ENCODE results near the gene TCP11L2.

TCP11L2 gene

GRCh38 chr12:106329231-106329982, 26.9 kb downstream of the TCP11L2 start:
- Mint-ChIP-seq H3K4me1 (ENCODE audit: low read depth) (peaks cover 20% of the 10 kb centered on the region), H3K9me3 (no peaks in the 10 kb centered on the region), H3K27ac (no peak overlapping the region)

GRCh38 chr12:106331599-106331998, 29.1 kb downstream of the TCP11L2 start:
- Mint-ChIP-seq H3K4me3 (no peak overlapping the region), H3K27me3 (no peaks in the 10 kb centered on the region), H3K27ac (no peak overlapping the region), H3K9me3 (no peaks in the 10 kb centered on the region), H3K36me3 (ENCODE audit: low read depth) (peaks cover 44% of the 10 kb centered on the region), H3K4me1 (ENCODE audit: low read depth) (peaks cover 34% of the 10 kb centered on the region)
- intact Hi-C loops (cut with micrococcal nuclease), result no loop called here

More at GRCh38 chr12:106329231-106329982, 26.9 kb downstream of the TCP11L2 start:
- Mint-ChIP-seq H3K4me3 (no peak overlapping the region), H3K36me3 (ENCODE audit: low read depth) (peaks cover 59% of the 10 kb centered on the region), H3K27me3 (no peaks in the 10 kb centered on the region)
- intact Hi-C loops (cut with micrococcal nuclease), result no loop called here

GRCh38 chr12:106332536-106332935, 30.0 kb downstream of the TCP11L2 start:
- H3K27ac Mint-ChIP-seq, result no peak overlapping the region

GRCh38 chr12:106333010-106333409, 30.5 kb downstream of the TCP11L2 start:
- Mint-ChIP-seq H3K36me3 (ENCODE audit: low read depth) (peaks cover 39% of the 10 kb centered on the region), H3K27ac (no peak overlapping the region), H3K4me1 (ENCODE audit: low read depth) (peaks cover 38% of the 10 kb centered on the region), H3K4me3 (no peak overlapping the region), H3K9me3 (no peaks in the 10 kb centered on the region), H3K27me3 (no peaks in the 10 kb centered on the region)
- intact Hi-C loops (cut with micrococcal nuclease), result no loop called here

More at GRCh38 chr12:106332536-106332935, 30.0 kb downstream of the TCP11L2 start:
- intact Hi-C loops (cut with micrococcal nuclease), result no loop called here
- Mint-ChIP-seq H3K4me3 (no peak overlapping the region), H3K27me3 (no peaks in the 10 kb centered on the region), H3K36me3 (ENCODE audit: low read depth) (peaks cover 37% of the 10 kb centered on the region), H3K9me3 (no peaks in the 10 kb centered on the region), H3K4me1 (ENCODE audit: low read depth) (peaks cover 38% of the 10 kb centered on the region)

GRCh38 chr12:106333756-106334155, 31.2 kb downstream of the TCP11L2 start:
- Mint-ChIP-seq H3K36me3 (ENCODE audit: low read depth) (peaks cover 37% of the 10 kb centered on the region), H3K27me3 (no peaks in the 10 kb centered on the region), H3K4me1 (ENCODE audit: low read depth) (peaks cover 32% of the 10 kb centered on the region), H3K4me3 (no peak overlapping the region), H3K9me3 (no peaks in the 10 kb centered on the region), H3K27ac (no peak overlapping the region)
- intact Hi-C loops (cut with micrococcal nuclease), result no loop called here

GRCh38 chr12:106341086-106341877, 38.7 kb downstream of the TCP11L2 start:
- Mint-ChIP-seq H3K4me1 (ENCODE audit: low read depth) (peaks cover 6% of the 10 kb centered on the region), H3K27ac (no peak overlapping the region), H3K36me3 (ENCODE audit: low read depth) (peaks cover 48% of the 10 kb centered on the region), H3K27me3 (no peaks in the 10 kb centered on the region), H3K9me3 (no peaks in the 10 kb centered on the region), H3K4me3 (no peak overlapping the region)
- intact Hi-C loops (cut with micrococcal nuclease), result no loop called here

GRCh38 chr12:106342397-106343213, 40.1 kb downstream of the TCP11L2 start:
- no peak overlapping the region for H3K4me3 Mint-ChIP-seq
- H3K36me3 Mint-ChIP-seq (ENCODE audit: low read depth), result peaks cover 56% of the 10 kb centered on the region
- H3K9me3 Mint-ChIP-seq, result no peaks in the 10 kb centered on the region
- H3K27ac Mint-ChIP-seq, result no peak overlapping the region
- H3K4me1 Mint-ChIP-seq (ENCODE audit: low read depth), result no peaks in the 10 kb centered on the region
- intact Hi-C loops (cut with micrococcal nuclease), result no loop called here
- H3K27me3 Mint-ChIP-seq, result no peaks in the 10 kb centered on the region

GRCh38 chr12:106343214-106343528, 40.6 kb downstream of the TCP11L2 start:
- intact Hi-C loops (cut with micrococcal nuclease), result no loop called here
- Mint-ChIP-seq H3K9me3 (no peaks in the 10 kb centered on the region), H3K4me3 (no peak overlapping the region), H3K36me3 (ENCODE audit: low read depth) (peaks cover 57% of the 10 kb centered on the region), H3K4me1 (ENCODE audit: low read depth) (no peaks in the 10 kb centered on the region), H3K27ac (no peak overlapping the region), H3K27me3 (no peaks in the 10 kb centered on the region)

- no peaks in the 10 kb centered on the region for H3K4me1 Mint-ChIP-seq (ENCODE audit: low read depth)
- intact Hi-C loops (cut with micrococcal nuclease), result no loop called here
- H3K4me3 Mint-ChIP-seq, result no peak overlapping the region
- H3K36me3 Mint-ChIP-seq (ENCODE audit: low read depth), result peaks cover 58% of the 10 kb centered on the region
- no peak overlapping the region for H3K27ac Mint-ChIP-seq
- no peaks in the 10 kb centered on the region for H3K27me3 Mint-ChIP-seq
- H3K9me3 Mint-ChIP-seq, result no peaks in the 10 kb centered on the region
Measured at GRCh38 chr12:106344131-106344530, 41.6 kb downstream of the TCP11L2 start.

GRCh38 chr12:106345746-106346145, 43.2 kb downstream of the TCP11L2 start:
- H3K27me3 Mint-ChIP-seq, result peaks cover 6% of the 10 kb centered on the region
- no peak overlapping the region for H3K4me3 Mint-ChIP-seq
- no peaks in the 10 kb centered on the region for H3K4me1 Mint-ChIP-seq (ENCODE audit: low read depth)
- H3K9me3 Mint-ChIP-seq, result no peaks in the 10 kb centered on the region
- intact Hi-C loops (cut with micrococcal nuclease), result no loop called here
- no peak overlapping the region for H3K27ac Mint-ChIP-seq
- H3K36me3 Mint-ChIP-seq (ENCODE audit: low read depth), result peaks cover 55% of the 10 kb centered on the region

- H3K27ac Mint-ChIP-seq, result no peak overlapping the region
- no peaks in the 10 kb centered on the region for H3K4me1 Mint-ChIP-seq (ENCODE audit: low read depth)
- peaks cover 21% of the 10 kb centered on the region for H3K27me3 Mint-ChIP-seq
- intact Hi-C loops (cut with micrococcal nuclease), result no loop called here
- no peaks in the 10 kb centered on the region for H3K9me3 Mint-ChIP-seq
- peaks cover 34% of the 10 kb centered on the region for H3K36me3 Mint-ChIP-seq (ENCODE audit: low read depth)
- no peak overlapping the region for H3K4me3 Mint-ChIP-seq
Measured at GRCh38 chr12:106348411-106348810, 45.9 kb downstream of the TCP11L2 start.

GRCh38 chr12:106353175-106353574, 50.6 kb downstream of the TCP11L2 start:
- Mint-ChIP-seq H3K36me3 (ENCODE audit: low read depth) (peaks cover 3% of the 10 kb centered on the region), H3K27me3 (peaks cover 28% of the 10 kb centered on the region), H3K27ac (no peak overlapping the region), H3K4me3 (no peak overlapping the region), H3K9me3 (no peaks in the 10 kb centered on the region), H3K4me1 (ENCODE audit: low read depth) (peaks cover 8% of the 10 kb centered on the region)
- intact Hi-C loops (cut with micrococcal nuclease), result no loop called here

- Mint-ChIP-seq H3K27ac (peak within 1 kb of the TSS; percentile 94), H3K27me3 (peaks cover 9% of the 10 kb centered on the region), H3K9me3 (no peaks in the 10 kb centered on the region), H3K36me3 (ENCODE audit: low read depth) (no peaks in the 10 kb centered on the region), H3K4me1 (ENCODE audit: low read depth) (peaks cover 16% of the 10 kb centered on the region), H3K4me3 (peak within 1 kb of the TSS; percentile 91)
- intact Hi-C loops (cut with micrococcal nuclease), result loop anchor here (2.0 to 5.0 kb wide), 4 partner anchors 55 to 735 kb away; partner anchors contain the start of genes CRY1, RIC8B and TCP11L2
Measured at GRCh38 chr12:106357549-106358395, 55.2 kb downstream of the TCP11L2 start, which contains the start of gene POLR3B. TSS of gene POLR3B (plus strand) at chr12:106357748. CDS start at chr12:106357880, 132 bp downstream.
